HepG2 (cell line): Measurements from ENCODE around the gene DPH1.

Source experiments
- CHCHD3 ChIP-seq: sonication (generic); formaldehyde crosslinking; IDR thresholded peaks from 2 replicates; pipeline ENCODE4 v1.8.0; 2022; ENCODE audit warnings: mild to moderate bottlenecking, missing genetic modification reagents, moderate library complexity
- CTCF ChIP-seq: sonication (generic); formaldehyde crosslinking; IDR thresholded peaks from 2 replicates; pipeline ENCODE4 v1.5.0; 2020; ENCODE audit warnings: mild to moderate bottlenecking, missing genetic modification reagents, moderate library complexity
- EP300 ChIP-seq, 3 experiments: sonication (generic) in 1 of 3; formaldehyde crosslinking in 1 of 3; IDR thresholded peaks; 2 replicates each; pipeline versions ENCODE4 v1.5.1 to v1.6.1; 2011 to 2020; ENCODE audit warnings: low read depth in 2 of 3, low read length in 2 of 3, borderline replicate concordance in 1 of 3, improper control_type of control experiment in 1 of 3, mild to moderate bottlenecking in 1 of 3, missing genetic modification reagents in 1 of 3, moderate library complexity in 1 of 3
- FOXC1 ChIP-seq: sonication (generic); formaldehyde crosslinking; IDR thresholded peaks from 2 replicates; pipeline ENCODE4 v1.8.0; 2022; ENCODE audit warnings: mild to moderate bottlenecking, missing genetic modification reagents, borderline replicate concordance
- NCOA1 ChIP-seq: sonication (generic); formaldehyde crosslinking; IDR thresholded peaks from 2 replicates; pipeline ENCODE4 v1.9.0; 2021; ENCODE audit warnings: missing genetic modification reagents
- NFIB ChIP-seq: sonication (generic); formaldehyde crosslinking; IDR thresholded peaks from 2 replicates; pipeline ENCODE4 v1.9.0; 2021; ENCODE audit warnings: missing genetic modification reagents, mild to moderate bottlenecking, borderline replicate concordance
- RAD21 ChIP-seq: fragments of 450-650 bp; formaldehyde crosslinking; IDR thresholded peaks from 2 replicates; pipeline ENCODE4 v1.5.0; 2020; ENCODE audit warnings: mild to moderate bottlenecking
- RARG ChIP-seq: sonication (generic); formaldehyde crosslinking; IDR thresholded peaks from 2 replicates; pipeline ENCODE4 v1.4.0; 2020; ENCODE audit warnings: low read depth, mild to moderate bottlenecking, missing genetic modification reagents
- SKIL ChIP-seq: sonication (generic); formaldehyde crosslinking; IDR thresholded peaks from 2 replicates; pipeline ENCODE4 v1.8.0; 2022; ENCODE audit warnings: missing genetic modification reagents, mild to moderate bottlenecking, moderate library complexity, borderline replicate concordance
- TBP ChIP-seq: sonication (generic); formaldehyde crosslinking; IDR thresholded peaks from 2 replicates; pipeline ENCODE4 v1.5.0; 2020; ENCODE audit warnings: missing genetic modification reagents
- ZBTB8A ChIP-seq: sonication (generic); formaldehyde crosslinking; IDR thresholded peaks from 2 replicates; pipeline ENCODE4 v1.4.0; 2020; ENCODE audit warnings: mild to moderate bottlenecking, low read depth, missing genetic modification reagents, borderline replicate concordance

- TF ChIP-seq SKIL (CRISPR knock-in tag) (peak; percentile 83; the same call in 1 of the 2 replicates), CTCF (CRISPR knock-in tag) (no peak), ZBTB8A (CRISPR knock-in tag) (0 out of 2 replicates have a peak, but pooled peaks have one; percentile 41), NFIB (CRISPR knock-in tag) (no peak), TBP (CRISPR knock-in tag) (no peak), CHCHD3 (no peak), EP300 (IDR thresholded peaks at IDR 0.05; ENCODE audit: low read depth in 2 of 2, low read length in 2 of 2) (peak in 1 of 2 experiments; percentile 74; a peak in 2 of 4 replicates), EP300 (CRISPR knock-in tag; IDR thresholded peaks at IDR 0.05; ENCODE audit: borderline replicate concordance) (no peak; the same call in 1 of the 2 replicates), RAD21 (CRISPR knock-in tag) (peak; percentile 62), FOXC1 (CRISPR knock-in tag) (no peak), NCOA1 (CRISPR knock-in tag) (no peak), RARG (CRISPR knock-in tag) (no peak)
These were observed 31.8 kb upstream of the DPH1 start for GRCh38 chr17:1997927-1998742.
